ENCODE results near the gene LRRC71.
A peak's percentile ranks its signal among the peaks of the same experiment; 100 is the strongest.

The LRRC71 gene

DNA sequence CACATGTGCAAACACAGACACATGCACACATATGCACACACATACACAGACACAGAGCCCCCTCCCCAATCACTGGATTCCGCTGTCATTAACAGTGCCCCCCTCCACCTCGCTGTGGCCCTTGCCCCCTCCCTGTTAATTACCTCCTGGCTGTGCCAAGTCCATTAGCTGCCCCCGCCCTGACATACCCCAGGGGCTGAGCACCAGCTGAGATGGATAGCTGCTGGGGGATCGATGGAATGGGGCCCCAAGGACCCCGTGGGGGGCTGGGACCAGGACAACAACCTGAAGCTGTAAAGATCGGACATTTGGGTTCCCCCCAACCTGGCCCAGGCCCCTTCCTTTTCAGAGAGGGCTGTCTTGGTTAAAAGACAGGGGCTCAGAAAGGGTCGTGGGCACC, 36.5 kb upstream of the LRRC71 start:
- Histone ChIP-seq H3K27me3 (no peaks in the 10 kb centered on the region), H3K9me3 (no peaks in the 10 kb centered on the region), H3K36me3 (no peaks in the 10 kb centered on the region), H3K4me1 (peaks cover 56% of the 10 kb centered on the region), H3K4me3 (ENCODE audit: low read depth, low read length) (no peak overlapping the region)
- TF ChIP-seq, protein P1, sequence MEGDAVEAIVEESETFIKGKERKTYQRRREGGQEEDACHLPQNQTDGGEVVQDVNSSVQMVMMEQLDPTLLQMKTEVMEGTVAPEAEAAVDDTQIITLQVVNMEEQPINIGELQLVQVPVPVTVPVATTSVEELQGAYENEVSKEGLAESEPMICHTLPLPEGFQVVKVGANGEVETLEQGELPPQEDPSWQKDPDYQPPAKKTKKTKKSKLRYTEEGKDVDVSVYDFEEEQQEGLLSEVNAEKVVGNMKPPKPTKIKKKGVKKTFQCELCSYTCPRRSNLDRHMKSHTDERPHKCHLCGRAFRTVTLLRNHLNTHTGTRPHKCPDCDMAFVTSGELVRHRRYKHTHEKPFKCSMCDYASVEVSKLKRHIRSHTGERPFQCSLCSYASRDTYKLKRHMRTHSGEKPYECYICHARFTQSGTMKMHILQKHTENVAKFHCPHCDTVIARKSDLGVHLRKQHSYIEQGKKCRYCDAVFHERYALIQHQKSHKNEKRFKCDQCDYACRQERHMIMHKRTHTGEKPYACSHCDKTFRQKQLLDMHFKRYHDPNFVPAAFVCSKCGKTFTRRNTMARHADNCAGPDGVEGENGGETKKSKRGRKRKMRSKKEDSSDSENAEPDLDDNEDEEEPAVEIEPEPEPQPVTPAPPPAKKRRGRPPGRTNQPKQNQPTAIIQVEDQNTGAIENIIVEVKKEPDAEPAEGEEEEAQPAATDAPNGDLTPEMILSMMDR (IDR thresholded peaks at IDR 0.05; ENCODE audit: low read depth, low read length) = no peak
- DNase-seq = no peak

DNA sequence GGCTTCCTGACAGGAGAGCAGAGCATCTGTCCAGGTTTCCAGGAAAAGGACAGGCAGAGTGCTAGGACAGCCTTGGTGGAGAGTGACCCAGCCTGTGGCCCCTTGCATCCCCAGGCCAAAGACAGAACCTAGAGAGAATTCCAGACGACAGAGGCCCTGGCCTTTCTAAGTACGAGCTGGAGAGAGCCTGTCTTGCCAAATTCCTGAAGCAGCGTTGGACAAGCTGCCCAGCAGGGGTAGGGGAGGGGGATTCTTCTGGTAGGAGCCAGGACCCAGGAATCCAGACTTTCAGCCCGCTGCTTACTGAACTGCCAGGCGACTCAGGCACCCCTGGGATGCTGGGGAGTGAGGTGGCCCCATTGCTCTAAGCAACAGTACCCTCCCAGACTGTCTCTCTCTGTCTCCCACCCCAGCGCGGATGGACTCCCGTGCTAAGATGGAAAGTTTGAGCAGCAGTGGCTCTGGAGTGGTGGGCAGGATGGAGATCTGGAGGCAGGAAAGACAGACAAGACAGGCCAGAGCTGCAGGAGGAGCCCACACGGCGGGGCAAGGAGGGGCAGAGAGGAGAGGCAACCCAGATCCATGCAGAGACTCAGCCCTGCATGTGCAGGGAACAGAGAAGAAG, 35.8 kb upstream of the LRRC71 start:
- Histone ChIP-seq H3K36me3 (no peaks in the 10 kb centered on the region), H3K27me3 (no peaks in the 10 kb centered on the region), H3K4me1 (peaks cover 56% of the 10 kb centered on the region), H3K4me3 (ENCODE audit: low read depth, low read length) (no peak overlapping the region), H3K9me3 (no peaks in the 10 kb centered on the region)
- DNase-seq = no peak
- TF ChIP-seq, protein P1 (IDR thresholded peaks at IDR 0.05; ENCODE audit: low read depth, low read length) = no peak

DNA sequence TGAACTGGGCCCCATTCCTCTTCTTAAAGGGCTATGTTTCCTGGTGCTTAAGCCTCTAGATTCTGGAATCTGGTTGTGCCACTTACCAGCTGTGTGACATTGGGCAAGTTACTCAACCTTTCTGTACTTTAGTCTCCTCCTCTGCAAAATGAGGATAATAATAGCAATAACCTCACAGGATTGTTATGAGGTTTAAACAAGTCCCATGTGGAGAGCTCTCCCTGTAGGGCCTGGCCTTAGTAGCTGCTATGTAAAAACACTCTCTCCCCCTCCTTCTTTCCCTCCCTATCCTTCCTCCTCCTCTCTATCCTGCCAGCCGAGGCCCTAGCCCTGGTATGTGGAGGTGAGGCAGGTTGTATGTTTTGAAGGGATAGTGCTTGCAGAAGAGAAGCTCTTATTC, 35.1 kb upstream of the LRRC71 start:
- Histone ChIP-seq H3K9me3 (no peaks in the 10 kb centered on the region), H3K27me3 (no peaks in the 10 kb centered on the region), H3K4me3 (ENCODE audit: low read depth, low read length) (no peak overlapping the region), H3K36me3 (no peaks in the 10 kb centered on the region), H3K4me1 (peaks cover 57% of the 10 kb centered on the region)
- DNase-seq = no peak
- TF ChIP-seq, protein P1 (IDR thresholded peaks at IDR 0.05; ENCODE audit: low read depth, low read length) = no peak

DNA sequence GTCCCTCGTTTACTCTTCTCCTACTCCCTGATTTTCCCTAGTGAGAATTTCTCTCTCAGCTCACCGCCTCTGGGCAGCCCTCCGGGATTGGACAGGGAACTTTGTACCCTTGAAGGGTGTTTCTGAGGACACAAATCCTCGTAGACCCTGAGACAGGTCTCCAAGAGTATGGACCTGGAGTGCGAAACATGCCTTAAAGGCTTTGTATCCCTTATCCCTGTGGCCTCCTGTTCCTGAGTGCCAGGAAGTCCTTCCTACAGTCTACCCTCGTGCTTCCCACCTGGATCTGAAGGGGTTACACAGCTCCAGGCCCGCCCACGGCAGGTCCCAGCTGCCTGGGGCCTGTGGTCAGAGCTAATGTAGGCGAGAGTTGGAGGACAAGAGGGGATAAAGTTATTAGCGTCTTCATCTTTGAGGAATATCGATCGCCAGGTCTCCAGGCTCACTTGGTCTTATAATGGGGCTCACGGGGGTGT, 34.5 kb upstream of the LRRC71 start:
- no peak for DNase-seq
- H3K4me3 ChIP-seq (ENCODE audit: low read depth, low read length) = no peak overlapping the region
- TF ChIP-seq, protein P1 (IDR thresholded peaks at IDR 0.05; ENCODE audit: low read depth, low read length) = no peak
- no peaks in the 10 kb centered on the region for H3K9me3 ChIP-seq
- H3K36me3 ChIP-seq = no peaks in the 10 kb centered on the region
- H3K27me3 ChIP-seq = no peaks in the 10 kb centered on the region
- peaks cover 59% of the 10 kb centered on the region for H3K4me1 ChIP-seq

DNA sequence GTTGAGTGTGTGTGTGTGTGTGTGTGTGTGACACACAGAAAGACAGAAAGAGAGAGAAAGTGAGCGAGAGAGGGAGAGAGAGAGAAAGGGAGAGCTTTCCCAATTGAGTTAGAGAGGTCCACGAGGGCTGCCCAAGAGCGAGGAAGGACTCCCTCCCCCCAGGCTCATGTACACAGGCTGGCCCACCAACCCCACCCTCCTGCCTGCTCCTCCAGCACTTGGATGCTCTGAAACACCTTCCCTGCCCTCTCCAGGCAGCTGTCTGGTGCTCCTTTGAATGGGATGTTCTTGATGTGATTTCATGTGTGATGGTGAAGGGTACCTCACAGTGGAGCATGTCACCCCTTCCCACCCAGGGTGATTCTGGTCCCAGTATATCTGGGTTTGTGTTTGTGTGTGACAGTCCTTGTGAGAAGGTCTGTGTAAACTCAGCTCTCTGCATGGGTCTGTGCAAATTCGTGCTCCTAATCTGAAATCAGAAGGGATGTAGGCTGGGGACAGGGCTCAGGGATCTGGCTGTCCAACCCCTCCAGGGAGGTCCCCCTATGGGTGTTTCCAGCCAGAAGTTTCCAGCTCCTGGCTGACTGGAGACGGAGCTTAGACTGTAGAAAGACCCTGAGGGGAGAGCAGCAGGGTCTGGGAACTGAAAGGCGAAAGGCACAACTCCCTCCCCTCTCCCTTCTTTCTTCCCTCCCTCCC, 33.7 kb upstream of the LRRC71 start:
- TF ChIP-seq, protein P1 (IDR thresholded peaks at IDR 0.05; ENCODE audit: low read depth, low read length) = no peak; the same call in 1 of the 2 replicates
- Histone ChIP-seq H3K9me3 (no peaks in the 10 kb centered on the region), H3K36me3 (no peaks in the 10 kb centered on the region), H3K4me1 (peaks cover 53% of the 10 kb centered on the region), H3K27me3 (no peaks in the 10 kb centered on the region), H3K4me3 (ENCODE audit: low read depth, low read length) (no peak overlapping the region)
- peak; percentile 45 for DNase-seq

DNA sequence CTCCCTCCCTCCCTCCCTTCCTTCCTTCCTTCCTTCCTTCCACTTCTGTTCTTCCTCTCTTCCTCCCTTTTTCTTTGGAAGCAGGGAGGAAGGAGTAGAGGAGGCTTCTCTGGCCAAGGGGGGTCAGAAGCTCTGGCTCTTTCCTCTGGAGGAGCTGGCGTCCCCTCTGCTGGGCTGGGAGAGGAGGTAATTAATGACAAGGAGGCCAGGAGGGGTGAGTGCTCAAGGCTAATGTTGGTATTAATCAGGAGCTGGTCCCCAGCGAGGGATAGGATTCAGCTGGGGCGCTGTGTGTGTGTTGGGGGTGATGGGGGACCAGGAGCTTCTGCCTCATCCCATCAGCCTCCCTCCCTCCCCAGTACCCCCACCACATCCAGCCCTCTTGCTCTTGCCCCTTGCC, 33.1 kb upstream of the LRRC71 start:
- TF ChIP-seq, protein P1 (IDR thresholded peaks at IDR 0.05; ENCODE audit: low read depth, low read length) = no peak
- DNase-seq = no peak
- Histone ChIP-seq H3K36me3 (no peaks in the 10 kb centered on the region), H3K4me3 (ENCODE audit: low read depth, low read length) (no peak overlapping the region), H3K9me3 (no peaks in the 10 kb centered on the region), H3K27me3 (no peaks in the 10 kb centered on the region), H3K4me1 (peaks cover 51% of the 10 kb centered on the region)
